GM13977 (cell line): Measurements from ENCODE around the gene SERHL2.
"Not testable (repeated sequence)": the region's sequence is repeated elsewhere in the genome, so short reads cannot be mapped to it uniquely, and the experiment has no call there.

ENCODE experiments used
- DNase-seq: peaks from one replicate; pipeline ENCODE4 v3.0.0; 2012; ENCODE audit warnings: low spot score
- CTCF ChIP-seq: IDR thresholded peaks from 2 replicates; pipeline ENCODE4 v1.5.1; 2012; ENCODE audit warnings: mild to moderate bottlenecking, control low read depth; ENCODE audit not compliant: insufficient read depth; ENCODE audit errors: extremely low read depth, missing control alignments
- in situ Hi-C: fragments of 300-500 bp; cut with MboI; formaldehyde crosslinking; loops from one replicate; pipeline ENCODE4 v1.12.0; 2022; ENCODE audit warnings: low sequenced_read_pairs, low pct_unique_long_range_greater_than_20kb, mixed read lengths, inconsistent platforms; ENCODE audit not compliant: unreplicated experiment

SERHL2 gene

GRCh38 chr22:42548597-42549330 is 5.0 kb upstream of the SERHL2 start:
- no peak for DNase-seq
- in situ Hi-C loops: no loop called here
- no peak for TF ChIP-seq CTCF

- TF ChIP-seq CTCF: no peak
- in situ Hi-C loops: no loop called here
- no peak for DNase-seq
These were observed 4.3 kb upstream of the SERHL2 start for GRCh38 chr22:42549331-42550060.

GRCh38 chr22:42552294-42552647 is 1.5 kb upstream of the SERHL2 start:
- in situ Hi-C loops, DNase-seq: not testable (repeated sequence)

DNA sequence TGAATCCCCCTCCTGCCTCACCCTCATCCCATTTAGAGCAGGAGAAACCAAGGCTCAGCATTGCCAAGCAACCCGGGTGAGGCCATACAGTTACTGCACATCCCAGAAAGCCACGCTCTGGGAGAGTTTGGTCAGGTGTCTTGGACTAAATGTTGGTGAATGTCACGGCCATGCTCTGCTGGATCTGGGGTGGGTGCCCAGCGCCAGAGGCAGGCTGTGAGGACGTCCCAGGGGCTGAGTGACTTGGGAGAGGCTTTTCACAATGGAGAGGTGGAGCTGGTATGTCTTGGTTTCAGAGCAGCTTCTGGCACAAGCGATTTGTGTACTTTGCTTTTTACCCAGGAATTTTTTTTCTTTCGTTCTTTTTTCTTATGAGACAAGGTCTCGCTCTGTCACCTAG is 6.6 kb downstream of the SERHL2 start:
- TF ChIP-seq CTCF: no peak
- in situ Hi-C loops: no loop called here
- DNase-seq: no peak

- TF ChIP-seq CTCF: peak; percentile 57
- in situ Hi-C loops: no loop called here
- no peak for DNase-seq
These were observed 7.0 kb downstream of the SERHL2 start for GRCh38 chr22:42560781-42561180.

DNA sequence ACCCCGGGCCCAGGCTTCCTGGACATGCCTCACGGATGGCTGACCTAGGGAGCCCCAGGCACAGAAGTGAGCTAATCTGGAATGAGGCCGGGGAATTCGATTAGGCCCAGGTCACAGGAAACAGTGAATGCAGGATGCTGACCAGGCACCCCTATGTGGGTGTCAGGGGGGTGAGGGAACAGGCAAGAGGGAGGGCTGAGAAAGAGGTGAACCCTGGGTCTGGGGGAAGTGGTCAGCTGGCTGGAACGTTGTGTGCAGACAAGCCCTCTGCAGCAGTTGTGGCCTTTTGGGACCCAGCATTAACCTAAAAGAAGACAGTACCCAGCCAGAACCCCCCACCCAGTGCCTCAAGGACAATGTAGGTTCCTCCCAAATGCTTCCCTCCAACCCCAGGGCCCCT is 8.1 kb downstream of the SERHL2 start:
- no peak for TF ChIP-seq CTCF
- in situ Hi-C loops: no loop called here
- DNase-seq: no peak

GRCh38 chr22:42562279-42562678 is 8.5 kb downstream of the SERHL2 start:
- peak; percentile 62 for DNase-seq
- no peak for TF ChIP-seq CTCF
- in situ Hi-C loops: no loop called here
